ENCODE measurements around the gene CEBPG. TPM values are rescaled to one million over a fixed set of nuclear protein-coding genes. Genes with fewer than 3 reads are reported as not detected.

CEBPG gene
- polyA plus RNA-seq, 2 donors: 18.3 to 20.6 TPM

DNA sequence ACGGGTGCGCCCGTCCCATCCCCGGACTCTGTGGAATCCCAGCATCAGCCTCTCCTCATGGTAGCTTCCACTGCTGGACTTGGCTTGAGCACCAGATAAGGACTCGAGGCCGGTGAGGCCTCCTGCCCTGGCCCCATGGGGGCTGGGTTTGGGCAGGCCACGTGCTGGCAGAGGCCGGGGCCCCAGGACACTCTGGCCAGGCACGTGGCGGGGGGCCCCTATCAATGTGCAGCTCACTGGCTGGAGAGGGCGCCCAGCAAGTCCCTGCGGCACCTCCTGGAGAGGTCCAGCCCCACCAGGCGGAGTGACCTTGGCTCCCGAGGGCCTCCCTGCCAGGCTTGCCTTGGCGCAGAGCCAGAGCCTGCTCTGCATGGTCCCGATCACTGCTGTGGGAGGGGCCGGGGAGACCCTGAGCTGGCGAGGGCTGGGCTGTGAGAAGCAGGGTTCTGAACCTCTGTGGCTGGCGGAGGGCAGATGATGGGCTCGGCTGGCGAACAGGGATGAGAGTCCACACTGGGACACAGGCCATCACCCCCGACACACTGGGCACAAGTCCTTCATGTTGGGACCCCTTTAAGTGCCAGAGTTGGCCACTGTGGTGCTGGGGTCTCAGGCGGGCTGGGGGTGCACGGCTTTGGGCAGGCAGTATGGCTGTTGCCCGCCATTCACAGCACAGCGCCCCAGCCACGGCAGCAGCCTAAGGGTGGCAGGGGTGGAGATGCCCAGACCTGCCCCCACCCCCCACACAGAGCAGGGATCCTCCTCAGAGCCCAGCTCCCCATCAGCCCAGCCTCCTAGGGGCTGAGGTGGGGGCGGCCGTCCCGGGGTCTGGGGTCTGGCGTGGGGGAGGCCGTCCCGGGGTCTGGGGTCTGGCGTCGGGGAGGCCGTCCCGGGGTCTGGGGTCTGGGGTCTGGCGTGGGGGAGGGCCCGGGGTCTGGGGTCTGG lies 19.1 kb downstream of the CEBPG start:
- no peak overlapping the region for H3K27ac ChIP-seq (ENCODE audit: low read depth in 2 of 2, low read length in 1 of 2)
- peaks cover 7 to 57% of the 10 kb centered on the region in 2 donors for H3K4me1 ChIP-seq (ENCODE audit: control insufficient read depth in 2 of 2, insufficient read depth in 2 of 2, low read length in 1 of 2)
- peaks cover 0 to 8% of the 10 kb centered on the region in 2 donors for H3K36me3 ChIP-seq (ENCODE audit: control insufficient read depth in 2 of 2, insufficient read depth in 2 of 2, low read length in 1 of 2)
- H3K9me3 ChIP-seq (ENCODE audit: control insufficient read depth in 2 of 2, insufficient read depth in 1 of 2, low read depth in 1 of 2, low read length in 1 of 2): no peaks in the 10 kb centered on the region
- no peaks in the 10 kb centered on the region for H3K27me3 ChIP-seq (ENCODE audit: control insufficient read depth in 1 of 2, insufficient read depth in 2 of 2, low read length in 2 of 2)
- H3K4me3 ChIP-seq (ENCODE audit: low read depth in 1 of 2, low read length in 2 of 2): no peak overlapping the region
- 68 to 74% methylated on average over 33 to 39 of the region's 39 CpGs for WGBS, 2 donors

DNA sequence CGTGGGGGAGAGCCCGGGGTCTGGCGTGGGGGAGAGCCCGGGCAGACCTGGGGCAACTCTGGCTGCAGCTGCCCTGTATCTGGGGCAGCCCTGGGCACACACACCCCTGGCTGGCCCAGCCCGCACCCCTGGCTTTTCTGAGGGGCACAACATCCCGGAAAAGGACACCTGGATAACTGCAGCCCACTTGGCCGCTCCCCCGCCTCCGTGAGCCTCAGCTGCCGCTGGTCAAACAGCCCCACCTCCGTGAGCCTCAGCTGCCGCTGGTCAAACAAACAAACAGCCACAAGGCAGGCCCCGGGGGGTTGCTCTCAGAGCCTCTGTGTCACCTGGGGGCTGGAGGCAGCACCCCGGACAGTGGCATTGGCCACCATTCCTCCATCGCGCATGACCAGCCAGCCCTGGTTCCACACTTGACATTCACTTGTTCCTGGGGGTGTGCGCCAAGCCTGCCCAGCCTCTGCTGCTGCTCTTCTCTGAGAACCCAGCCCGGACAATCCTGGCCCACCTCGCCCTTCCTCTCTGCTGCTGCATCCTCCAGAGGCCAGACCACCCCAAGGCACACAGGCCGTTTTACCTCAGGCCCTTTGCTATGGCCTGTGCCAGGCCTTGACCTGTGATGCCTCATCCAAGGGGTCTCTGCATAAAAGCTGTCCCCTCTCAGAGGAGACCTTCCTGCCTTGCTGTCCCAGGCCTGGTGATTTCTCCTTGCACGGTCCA lies 19.9 kb downstream of the CEBPG start:
- H3K4me3 ChIP-seq (ENCODE audit: low read depth in 1 of 2, low read length in 2 of 2): no peak overlapping the region
- no peaks in the 10 kb centered on the region for H3K9me3 ChIP-seq (ENCODE audit: control insufficient read depth in 2 of 2, insufficient read depth in 1 of 2, low read depth in 1 of 2, low read length in 1 of 2)
- H3K4me1 ChIP-seq (ENCODE audit: control insufficient read depth in 2 of 2, insufficient read depth in 2 of 2, low read length in 1 of 2): peaks cover 4 to 52% of the 10 kb centered on the region in 2 donors
- H3K27me3 ChIP-seq (ENCODE audit: control insufficient read depth in 1 of 2, insufficient read depth in 2 of 2, low read length in 2 of 2): no peaks in the 10 kb centered on the region
- H3K36me3 ChIP-seq (ENCODE audit: control insufficient read depth in 2 of 2, insufficient read depth in 2 of 2, low read length in 1 of 2): peaks cover 0 to 3% of the 10 kb centered on the region in 2 donors
- 71 to 82% methylated on average over 17 to 21 of the region's 21 CpGs for whole genome bisulfite sequencing, 2 donors
- H3K27ac ChIP-seq (ENCODE audit: low read depth in 2 of 2, low read length in 1 of 2): no peak overlapping the region

DNA sequence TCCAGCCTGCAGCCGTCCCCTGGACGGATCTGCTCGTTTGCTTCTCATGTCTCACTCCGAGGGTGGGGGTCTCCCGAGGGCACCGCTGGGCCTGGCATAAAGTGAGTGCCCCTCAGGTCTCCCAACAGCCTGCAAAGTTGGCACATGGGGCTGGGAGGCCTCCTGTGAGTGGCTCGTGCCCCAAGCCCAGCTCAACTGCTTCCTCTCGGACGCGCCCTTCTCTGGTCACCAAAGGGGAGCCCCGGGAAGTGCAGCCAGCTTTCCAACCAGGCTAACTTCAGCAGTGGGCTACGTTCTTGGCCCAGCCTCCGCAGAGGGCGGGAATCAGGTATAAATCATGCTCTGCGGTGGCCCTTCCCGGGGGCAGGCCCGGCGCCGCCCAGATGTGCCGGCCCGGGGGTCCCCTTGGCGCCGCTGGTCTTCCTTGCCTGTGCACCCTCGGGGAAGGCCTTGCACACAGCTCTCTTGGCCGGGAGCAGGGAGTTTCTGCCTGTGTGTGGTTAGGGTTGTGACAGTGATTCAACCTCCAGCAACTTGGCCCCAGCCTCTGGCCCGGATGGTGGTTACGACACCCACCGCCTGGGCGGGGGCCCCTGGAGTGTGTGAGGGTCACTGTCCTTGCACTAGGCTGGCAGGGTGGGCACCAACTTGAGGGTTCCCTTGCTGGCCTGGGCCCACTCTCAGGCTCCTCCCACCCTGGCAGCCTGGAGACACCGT lies 20.7 kb downstream of the CEBPG start:
- no peak overlapping the region for H3K4me3 ChIP-seq (ENCODE audit: low read depth in 1 of 2, low read length in 2 of 2)
- H3K36me3 ChIP-seq (ENCODE audit: control insufficient read depth in 2 of 2, insufficient read depth in 2 of 2, low read length in 1 of 2): peaks cover 0 to 3% of the 10 kb centered on the region in 2 donors
- 49 to 68% methylated on average over 30 of the region's 30 CpGs for WGBS, 2 donors
- no peaks in the 10 kb centered on the region for H3K27me3 ChIP-seq (ENCODE audit: control insufficient read depth in 1 of 2, insufficient read depth in 2 of 2, low read length in 2 of 2)
- peak overlapping the region in 1 of 2 donors; percentile 19 for H3K27ac ChIP-seq (ENCODE audit: low read depth in 2 of 2, low read length in 1 of 2)
- peaks cover 4 to 45% of the 10 kb centered on the region in 2 donors for H3K4me1 ChIP-seq (ENCODE audit: control insufficient read depth in 2 of 2, insufficient read depth in 2 of 2, low read length in 1 of 2)
- no peaks in the 10 kb centered on the region for H3K9me3 ChIP-seq (ENCODE audit: control insufficient read depth in 2 of 2, insufficient read depth in 1 of 2, low read depth in 1 of 2, low read length in 1 of 2)

GRCh38 chr19:33394723-33395560 lies 21.4 kb downstream of the CEBPG start:
- H3K4me3 ChIP-seq (ENCODE audit: low read depth in 1 of 2, low read length in 2 of 2): no peak overlapping the region
- peaks cover 4 to 39% of the 10 kb centered on the region in 2 donors for H3K4me1 ChIP-seq (ENCODE audit: control insufficient read depth in 2 of 2, insufficient read depth in 2 of 2, low read length in 1 of 2)
- H3K27ac ChIP-seq (ENCODE audit: low read depth in 2 of 2, low read length in 1 of 2): peak overlapping the region in 1 of 2 donors; percentile 19
- no peaks in the 10 kb centered on the region for H3K9me3 ChIP-seq (ENCODE audit: control insufficient read depth in 2 of 2, insufficient read depth in 1 of 2, low read depth in 1 of 2, low read length in 1 of 2)
- H3K36me3 ChIP-seq (ENCODE audit: control insufficient read depth in 2 of 2, insufficient read depth in 2 of 2, low read length in 1 of 2): peaks cover 0 to 2% of the 10 kb centered on the region in 2 donors
- H3K27me3 ChIP-seq (ENCODE audit: control insufficient read depth in 1 of 2, insufficient read depth in 2 of 2, low read length in 2 of 2): no peaks in the 10 kb centered on the region
- 65 to 71% methylated on average over 19 of the region's 19 CpGs for WGBS, 2 donors

GRCh38 chr19:33395561-33396550 lies 22.3 kb downstream of the CEBPG start:
- no peak overlapping the region for H3K27ac ChIP-seq (ENCODE audit: low read depth in 2 of 2, low read length in 1 of 2)
- 69 to 80% methylated on average over 31 of the region's 31 CpGs for WGBS, 2 donors

GRCh38 chr19:33396701-33397535 lies 23.4 kb downstream of the CEBPG start:
- Histone ChIP-seq H3K27me3 (ENCODE audit: control insufficient read depth in 1 of 2, insufficient read depth in 2 of 2, low read length in 2 of 2) (no peaks in the 10 kb centered on the region), H3K4me1 (ENCODE audit: control insufficient read depth in 2 of 2, insufficient read depth in 2 of 2, low read length in 1 of 2) (peaks cover 0 to 24% of the 10 kb centered on the region in 2 donors), H3K9me3 (ENCODE audit: control insufficient read depth in 2 of 2, insufficient read depth in 1 of 2, low read depth in 1 of 2, low read length in 1 of 2) (no peaks in the 10 kb centered on the region), H3K36me3 (ENCODE audit: control insufficient read depth in 2 of 2, insufficient read depth in 2 of 2, low read length in 1 of 2) (peaks cover 0 to 3% of the 10 kb centered on the region in 2 donors), H3K27ac (ENCODE audit: low read depth in 2 of 2, low read length in 1 of 2) (no peak overlapping the region), H3K4me3 (ENCODE audit: low read depth in 1 of 2, low read length in 2 of 2) (no peak overlapping the region)
- 75 to 78% methylated on average over 30 of the region's 30 CpGs for WGBS, 2 donors

More at GRCh38 chr19:33395561-33396550, 22.3 kb downstream of the CEBPG start:
- Histone ChIP-seq H3K36me3 (ENCODE audit: control insufficient read depth in 2 of 2, insufficient read depth in 2 of 2, low read length in 1 of 2) (peaks cover 0 to 4% of the 10 kb centered on the region in 2 donors), H3K9me3 (ENCODE audit: control insufficient read depth in 2 of 2, insufficient read depth in 1 of 2, low read depth in 1 of 2, low read length in 1 of 2) (no peaks in the 10 kb centered on the region), H3K4me1 (ENCODE audit: control insufficient read depth in 2 of 2, insufficient read depth in 2 of 2, low read length in 1 of 2) (peaks cover 0 to 32% of the 10 kb centered on the region in 2 donors), H3K4me3 (ENCODE audit: low read depth in 1 of 2, low read length in 2 of 2) (no peak overlapping the region), H3K27me3 (ENCODE audit: control insufficient read depth in 1 of 2, insufficient read depth in 2 of 2, low read length in 2 of 2) (no peaks in the 10 kb centered on the region)

- Histone ChIP-seq H3K4me1 (ENCODE audit: control insufficient read depth in 2 of 2, insufficient read depth in 2 of 2, low read length in 1 of 2) (peaks cover 6 to 18% of the 10 kb centered on the region in 2 donors), H3K36me3 (ENCODE audit: control insufficient read depth in 2 of 2, insufficient read depth in 2 of 2, low read length in 1 of 2) (peaks cover 0 to 3% of the 10 kb centered on the region in 2 donors), H3K27ac (ENCODE audit: low read depth in 2 of 2, low read length in 1 of 2) (no peak overlapping the region), H3K27me3 (ENCODE audit: control insufficient read depth in 1 of 2, insufficient read depth in 2 of 2, low read length in 2 of 2) (no peaks in the 10 kb centered on the region), H3K4me3 (ENCODE audit: low read depth in 1 of 2, low read length in 2 of 2) (no peak overlapping the region), H3K9me3 (ENCODE audit: control insufficient read depth in 2 of 2, insufficient read depth in 1 of 2, low read depth in 1 of 2, low read length in 1 of 2) (no peaks in the 10 kb centered on the region)
- 72 to 78% methylated on average over 14 to 15 of the region's 15 CpGs for WGBS, 2 donors
These were observed 24.2 kb downstream of the CEBPG start for GRCh38 chr19:33397536-33398360.
